GM23248 (cell line): Measurements from ENCODE around the gene LENG8.

Source experiments
- EZH2 ChIP-seq: fragments of 200-600 bp; sonication (generic); IDR thresholded peaks from 2 replicates; pipeline ENCODE4 v1.6.1; 2018; ENCODE audit warnings: antibody characterized with exemption, mild to moderate bottlenecking; ENCODE audit not compliant: insufficient read depth, poor library complexity, severe bottlenecking
- EZH2phosphoT487 ChIP-seq: fragments of 200-600 bp; sonication (generic); IDR thresholded peaks from 2 replicates; pipeline ENCODE4 v1.6.1; 2018; ENCODE audit warnings: antibody characterized with exemption, moderate library complexity, mild to moderate bottlenecking, low read depth; ENCODE audit not compliant: insufficient read depth

DNA sequence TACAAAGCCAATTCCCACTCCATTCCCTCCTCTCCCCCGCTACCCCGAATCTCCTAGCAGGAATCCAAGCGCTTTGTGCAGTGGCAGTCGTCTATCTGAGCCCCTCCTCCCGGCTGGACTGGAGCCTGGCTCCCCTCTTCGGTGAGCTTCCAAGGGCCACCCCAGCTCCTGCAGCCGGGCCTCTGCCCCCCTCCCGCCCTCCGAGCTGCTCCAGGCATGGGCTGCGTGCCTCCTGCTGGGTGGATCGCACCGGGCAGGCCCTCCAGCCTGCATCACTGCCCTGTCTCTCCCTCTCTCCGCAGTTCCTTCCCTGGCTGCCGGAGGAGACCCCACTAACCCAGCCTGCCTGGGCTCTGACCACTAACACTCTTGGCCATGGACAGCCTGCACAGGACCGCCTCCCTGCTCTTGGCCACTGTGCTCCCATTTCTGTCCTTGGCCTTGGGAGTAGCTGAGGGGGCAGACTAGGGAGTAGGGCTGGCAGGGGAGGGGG, 12.9 kb upstream of the LENG8 start:
- no peak for TF ChIP-seq EZH2
- no peak for TF ChIP-seq EZH2phosphoT487
